Measurements from ENCODE around the gene KIF21B.

KIF21B gene

GRCh38 chr1:200922406-200922805, 101.1 kb downstream of the KIF21B start:
- in situ Hi-C loops (cut with HindIII; ENCODE audit: low pct_unique_long_range_greater_than_20kb, low sequenced_read_pairs), result no loop called here
- DNase-seq (ENCODE audit: low read depth in 1 of 2, low spot score in 1 of 2), result no peak

GRCh38 chr1:200921571-200922110, 101.9 kb downstream of the KIF21B start:
- DNase-seq (ENCODE audit: low read depth in 1 of 2, low spot score in 1 of 2), result no peak
- in situ Hi-C loops (cut with HindIII; ENCODE audit: low pct_unique_long_range_greater_than_20kb, low sequenced_read_pairs), result no loop called here
- no peak for TF ChIP-seq JUND (IDR thresholded peaks at IDR 0.05; ENCODE audit: low read depth)

More at GRCh38 chr1:200922406-200922805, 101.1 kb downstream of the KIF21B start:
- no peak for TF ChIP-seq JUND (IDR thresholded peaks at IDR 0.05; ENCODE audit: low read depth)
